Stimulated activated CD8-positive, alpha-beta memory T cell treated with anti-CD3 and anti-CD28 coated beads, Interleukin-12 subunit alpha, Interleukin-12 subunit beta, amount 100 ng/mL, for 24 hours (primary cell): Measurements from ENCODE around the gene ICA1.
"Not testable (repeated sequence)": the region's sequence is repeated elsewhere in the genome, so short reads cannot be mapped to it uniquely, and the experiment has no call there.

Source experiments
- DNase-seq: peaks from one replicate; pipeline ENCODE4 v3.0.0-alpha.2; 2020; ENCODE audit errors: extremely low read depth

Gene ICA1

DNA sequence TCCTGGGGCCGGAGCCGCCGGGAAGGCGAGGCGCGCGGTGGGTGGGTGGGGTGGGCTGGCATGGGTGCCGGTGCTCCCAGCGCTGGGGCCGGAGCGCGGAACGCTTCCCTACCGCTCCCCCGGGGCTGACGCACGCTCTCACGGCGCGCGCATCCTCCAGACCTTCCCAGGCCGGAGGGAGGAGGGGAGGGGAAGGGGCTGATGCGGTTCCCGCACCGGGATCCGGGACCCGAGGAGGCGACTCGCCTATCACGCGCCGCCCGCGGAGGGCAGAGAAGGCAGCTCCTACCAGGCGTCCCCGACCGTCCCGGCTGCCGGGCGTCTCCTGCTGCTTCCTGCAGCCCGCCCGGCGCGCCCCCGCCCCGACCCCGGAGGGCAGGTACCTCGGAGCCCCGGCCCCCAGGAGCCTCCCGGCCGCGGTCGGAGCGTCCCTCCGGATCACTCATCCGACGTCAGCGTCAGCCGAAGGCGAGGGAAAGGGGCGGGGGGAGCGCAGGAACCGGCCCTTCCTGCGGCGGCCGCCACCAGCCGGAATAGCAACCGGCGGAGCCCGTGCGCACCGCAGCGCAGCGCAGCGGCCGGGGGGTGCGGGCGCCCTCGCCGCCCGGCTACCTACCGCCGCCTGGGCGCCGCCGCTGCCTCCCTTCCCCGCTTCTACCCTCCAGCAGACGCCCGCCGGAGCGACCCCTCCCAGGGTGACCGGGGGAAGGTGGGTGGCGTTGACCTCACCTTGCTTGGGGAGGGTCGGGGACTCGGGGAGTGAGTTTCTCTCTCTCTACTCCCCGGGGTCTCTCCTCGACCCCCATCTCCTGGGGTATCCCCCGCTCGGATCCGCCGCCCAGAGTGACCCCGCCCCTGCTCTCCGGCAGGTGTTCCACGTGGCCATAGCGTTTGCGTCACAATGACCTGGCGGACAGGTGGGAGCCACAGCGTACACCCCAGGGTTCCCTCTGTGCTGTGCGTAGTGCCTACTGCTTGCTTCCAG, at the start of gene ICA1:
ICA1 (minus strand) TSS at position 457 of the 985 bp plus-strand sequence. CDS start 26,241 bp downstream, outside the sequence.
- DNase-seq: no peak

GRCh38 chr7:8310876-8311275, 48.9 kb upstream of the ICA1 start:
- no peak for DNase-seq

GRCh38 chr7:8305625-8306388, 43.8 kb upstream of the ICA1 start:
- no peak for DNase-seq

DNA sequence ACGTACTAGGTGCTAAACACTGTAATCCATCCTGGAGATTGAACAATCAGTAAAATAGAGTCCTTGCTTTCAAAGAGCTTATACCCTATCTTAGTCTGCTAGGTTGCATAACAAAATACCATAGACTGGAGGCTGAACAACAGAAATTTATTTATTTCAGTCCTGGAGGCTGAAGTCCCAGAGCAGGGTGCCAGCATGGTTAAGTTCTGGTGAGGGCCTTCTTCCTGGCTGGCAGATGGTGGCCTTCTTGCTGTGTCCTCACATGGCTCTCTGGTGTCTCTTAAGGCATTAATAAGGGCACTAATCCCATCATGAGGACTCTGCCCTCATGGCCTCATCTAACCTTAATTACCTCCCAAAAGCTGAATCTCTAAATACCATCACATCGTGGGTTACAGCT, 43.1 kb upstream of the ICA1 start:
- no peak for DNase-seq

GRCh38 chr7:8303904-8304528, 42.0 kb upstream of the ICA1 start:
- DNase-seq: no peak

- DNase-seq: not testable (repeated sequence)
Measured at GRCh38 chr7:8297023-8297422, 35.1 kb upstream of the ICA1 start.

DNA sequence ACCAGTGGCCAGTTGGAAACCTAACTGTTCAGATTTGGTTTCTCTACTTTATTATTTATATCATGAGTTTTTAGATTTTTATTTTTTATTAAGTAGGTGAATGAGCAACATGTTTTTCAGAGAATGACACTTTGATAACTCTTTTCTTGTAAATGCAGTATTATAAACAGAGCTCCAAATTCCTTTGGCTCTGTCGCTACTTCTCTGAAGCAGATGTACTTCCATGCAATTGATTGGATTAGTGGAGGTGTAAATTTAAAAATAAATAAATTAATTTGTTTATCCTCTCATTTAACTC, 34.3 kb upstream of the ICA1 start:
- DNase-seq: no peak

DNA sequence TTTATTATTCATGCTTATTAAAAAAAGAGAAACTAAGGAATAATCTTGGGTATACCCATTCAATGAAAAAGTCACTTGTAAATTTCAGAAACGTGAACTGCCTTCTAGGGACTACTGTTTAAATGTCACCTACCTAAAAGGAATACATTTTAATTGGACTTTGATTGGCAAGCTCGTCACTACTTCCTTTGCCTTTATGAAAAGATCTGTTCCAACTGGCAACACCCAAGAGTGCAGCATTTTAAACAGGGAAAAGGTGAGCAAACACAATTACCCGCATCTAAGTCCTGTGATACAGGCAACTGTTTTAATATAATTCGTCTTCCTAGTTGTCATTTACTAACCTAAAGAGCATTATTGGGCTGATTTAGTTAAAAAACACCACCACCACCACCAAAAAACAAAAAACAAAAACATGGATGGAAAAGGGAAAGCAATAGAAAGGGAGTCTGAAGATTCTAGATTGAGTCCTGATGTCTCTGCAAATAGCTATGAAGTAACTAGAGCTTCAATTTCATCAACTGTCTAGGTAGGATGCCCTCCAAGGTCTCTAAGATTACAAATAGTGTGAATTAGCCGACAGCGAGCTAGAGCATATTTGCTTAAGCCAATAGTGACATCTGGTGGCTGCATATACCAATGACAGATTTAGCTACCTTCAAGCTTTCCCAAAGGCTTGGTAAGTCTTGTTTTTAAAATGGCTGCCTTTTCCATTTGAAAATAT, 33.8 kb upstream of the ICA1 start:
- DNase-seq: no peak

GRCh38 chr7:8291397-8292141, 29.6 kb upstream of the ICA1 start:
- DNase-seq: no peak

GRCh38 chr7:8290645-8291308, 28.8 kb upstream of the ICA1 start:
- DNase-seq: no peak

DNA sequence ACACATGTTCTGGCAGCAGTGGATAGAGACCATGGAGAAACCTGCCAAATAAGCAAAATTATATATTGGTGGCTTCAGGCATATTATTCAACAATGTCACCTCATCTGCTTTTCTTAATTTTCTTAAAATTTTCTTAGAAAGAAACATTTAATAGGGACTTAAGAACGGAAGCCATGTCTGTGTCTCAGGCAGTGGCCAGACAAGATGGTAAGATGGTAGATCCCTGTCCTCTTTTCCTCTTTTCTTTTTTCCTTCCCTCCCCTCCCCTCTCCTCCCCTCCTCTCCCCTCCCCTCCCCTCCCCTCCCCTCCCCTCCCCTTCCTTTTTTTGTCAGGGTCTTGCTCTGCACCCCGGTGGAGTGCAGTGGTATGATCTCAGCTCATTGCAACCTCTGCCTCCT, 24.2 kb upstream of the ICA1 start:
- DNase-seq: no peak

GRCh38 chr7:8285155-8285554, 23.2 kb upstream of the ICA1 start:
- DNase-seq: no peak

DNA sequence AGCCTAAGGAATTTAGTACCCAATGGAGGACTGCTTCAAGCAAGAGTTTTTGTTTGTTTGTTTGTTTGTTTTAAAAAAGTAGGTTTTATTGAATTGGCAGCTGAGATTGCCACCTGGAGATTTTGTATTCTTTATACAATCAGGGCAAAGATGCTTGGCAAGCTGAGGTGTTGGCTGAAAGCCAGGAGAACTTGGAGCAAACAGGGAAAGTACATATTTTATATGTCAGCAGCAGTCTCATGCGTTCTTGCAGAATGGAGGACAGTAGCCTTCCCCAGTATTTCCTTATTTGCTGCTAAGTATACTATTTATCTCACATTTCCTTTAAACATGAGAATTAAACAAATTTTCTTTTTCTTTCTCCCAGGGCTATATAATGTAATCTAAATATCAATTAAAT, 22.6 kb upstream of the ICA1 start:
- no peak for DNase-seq

DNA sequence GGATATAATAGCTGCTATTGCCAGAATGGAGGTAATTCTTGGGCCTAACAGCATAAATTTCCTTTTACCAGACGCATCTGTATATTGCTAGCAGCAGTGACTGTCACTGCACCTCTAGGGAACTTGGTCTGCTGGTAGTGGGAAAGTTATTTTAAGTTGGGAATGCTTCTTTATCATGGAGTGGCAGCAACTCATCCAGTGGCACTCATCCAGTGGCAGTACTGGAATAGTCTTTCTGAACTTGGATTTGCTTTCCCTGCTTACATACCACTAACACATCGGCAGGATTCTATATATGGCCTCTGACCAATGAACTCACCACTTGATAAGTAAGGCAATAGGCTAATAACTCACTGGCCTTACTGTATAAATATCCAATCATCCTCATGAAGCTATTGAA, 22.0 kb upstream of the ICA1 start:
- DNase-seq: no peak

- no peak for DNase-seq
Measured at GRCh38 chr7:8282871-8283270, 20.9 kb upstream of the ICA1 start.

GRCh38 chr7:8282162-8282561, 20.2 kb upstream of the ICA1 start:
- no peak for DNase-seq

GRCh38 chr7:8278183-8278582, 16.2 kb upstream of the ICA1 start:
- DNase-seq: no peak

- no peak for DNase-seq
Measured at GRCh38 chr7:8277394-8277982, 15.5 kb upstream of the ICA1 start.

GRCh38 chr7:8274589-8274988, 12.6 kb upstream of the ICA1 start:
- no peak for DNase-seq

- no peak for DNase-seq
Measured at GRCh38 chr7:8271960-8272359, 10.0 kb upstream of the ICA1 start.
